Astrocyte of the spinal cord (primary cell): ENCODE data around the gene KRT71.

Experiments
- DNase-seq: peaks from one replicate; pipeline ENCODE4 v3.0.0; 2011; ENCODE audit warnings: low read depth, low spot score
- H3K4me3 ChIP-seq: 2 replicates; pipeline ENCODE4 v1.5.1; 2011; ENCODE audit warnings: low read depth, mild to moderate bottlenecking, low read length, moderate library complexity
- CTCF ChIP-seq: IDR thresholded peaks from 2 replicates; pipeline ENCODE4 v1.5.1; 2012; ENCODE audit warnings: low read depth, mild to moderate bottlenecking, low read length, inconsistent platforms
- in situ Hi-C: cut with HindIII; loops from 2 replicates; pipeline ENCODE4 v1.10.0; 2017; ENCODE audit warnings: low sequenced_read_pairs

Gene KRT71

GRCh38 chr12:52518574-52519386 lies 34.2 kb downstream of the KRT71 start:
- TF ChIP-seq CTCF, result no peak
- in situ Hi-C loops, result no loop called here

GRCh38 chr12:52517888-52518287 lies 35.1 kb downstream of the KRT71 start:
- in situ Hi-C loops, result no loop called here
- no peak for TF ChIP-seq CTCF
- no peak for DNase-seq
- H3K4me3 ChIP-seq, result no peak overlapping the region

More at GRCh38 chr12:52518574-52519386, 34.2 kb downstream of the KRT71 start:
- DNase-seq, result no peak
- no peak overlapping the region for H3K4me3 ChIP-seq

- DNase-seq, result no peak
- in situ Hi-C loops, result no loop called here
- no peak for TF ChIP-seq CTCF
- H3K4me3 ChIP-seq, result no peak overlapping the region
Observed at GRCh38 chr12:52517005-52517835, 35.7 kb downstream of the KRT71 start.

GRCh38 chr12:52515927-52516831 lies 36.8 kb downstream of the KRT71 start:
- DNase-seq, result no peak
- in situ Hi-C loops, result no loop called here
- no peak for TF ChIP-seq CTCF
- no peak overlapping the region for H3K4me3 ChIP-seq

GRCh38 chr12:52515319-52515646 lies 37.7 kb downstream of the KRT71 start:
- no peak overlapping the region for H3K4me3 ChIP-seq
- no peak for DNase-seq
- in situ Hi-C loops, result no loop called here
- no peak for TF ChIP-seq CTCF
